Fibroblast of lung (primary cell): ENCODE measurements around the gene LRRC8A. TPM values are rescaled to one million over a fixed set of nuclear protein-coding genes. Genes with fewer than 3 reads are reported as not detected.

Experiments
- DNase-seq, 2 donors: peaks; one replicate each; pipeline versions ENCODE4 v3.0.0 to v3.0.0-alpha.2; 2010; ENCODE audit warnings: low read depth in 2 of 2
- H2AFZ ChIP-seq: 2 replicates; pipeline ENCODE4 v1.5.1; 2012; ENCODE audit warnings: low read length, control low read depth, inconsistent platforms
- H3K27ac ChIP-seq: 2 replicates; pipeline ENCODE4 v1.5.1; 2011; ENCODE audit warnings: low read length, control low read depth; ENCODE audit not compliant: insufficient read depth
- H3K27me3 ChIP-seq: 2 replicates; pipeline ENCODE4 v1.5.1; 2011; ENCODE audit warnings: mild to moderate bottlenecking, low read length; ENCODE audit not compliant: control insufficient read depth, insufficient read depth
- H3K36me3 ChIP-seq: 2 replicates; pipeline ENCODE4 v1.5.1; 2011; ENCODE audit warnings: low read length; ENCODE audit not compliant: control insufficient read depth, insufficient read depth
- H3K4me1 ChIP-seq: 2 replicates; pipeline ENCODE4 v1.5.1; 2011; ENCODE audit warnings: low read length; ENCODE audit not compliant: control insufficient read depth, insufficient read depth; ENCODE audit errors: extremely low read depth
- H3K4me2 ChIP-seq: 2 replicates; pipeline ENCODE4 v1.5.1; 2011; ENCODE audit warnings: low read length, control low read depth; ENCODE audit not compliant: insufficient read depth; ENCODE audit errors: extremely low read depth
- H3K4me3 ChIP-seq, 4 experiments: fragments of 200-600 bp in 1 of 4; sonication (generic) in 1 of 4; replicated peaks in 1 of 4; 2 replicates each; pipeline ENCODE4 v1.5.1; 2011 to 2016; ENCODE audit warnings: low read length in 4 of 4, low read depth in 3 of 4, mild to moderate bottlenecking in 3 of 4, control low read depth in 2 of 4, inconsistent platforms in 1 of 4, mixed read lengths in 1 of 4; ENCODE audit not compliant: insufficient read depth in 1 of 4; ENCODE audit errors: control extremely low read depth in 1 of 4
- H3K79me2 ChIP-seq: 2 replicates; pipeline ENCODE4 v1.5.1; 2012; ENCODE audit warnings: mild to moderate bottlenecking, low read length, inconsistent platforms; ENCODE audit not compliant: control insufficient read depth, insufficient read depth
- H3K9ac ChIP-seq: 2 replicates; pipeline ENCODE4 v1.5.1; 2011; ENCODE audit warnings: mild to moderate bottlenecking, low read length, control low read depth; ENCODE audit not compliant: insufficient read depth
- H3K9me3 ChIP-seq: 2 replicates; pipeline ENCODE4 v1.5.1; 2012; ENCODE audit warnings: low read depth, low read length; ENCODE audit not compliant: control insufficient read depth, insufficient read depth
- H4K20me1 ChIP-seq: 2 replicates; pipeline ENCODE4 v1.5.1; 2011; ENCODE audit warnings: low read length; ENCODE audit not compliant: control insufficient read depth, insufficient read depth; ENCODE audit errors: extremely low read depth
- EZH2 ChIP-seq: IDR thresholded peaks from 2 replicates; pipeline ENCODE4 v1.5.1; 2012; ENCODE audit warnings: low read length, control low read depth, mild to moderate bottlenecking; ENCODE audit errors: missing control alignments
- polyA plus RNA-seq, 2 donors: library from polyadenylated mRNA; depleted of rRNA in 1 of 2; stranded (reverse) in 1 of 2; unstranded in 1 of 2; fragments of >200 nt; gene quantifications; 2 replicates each; pipeline ENCODE4 v1.2.1, GENCODE V29; 2011 to 2012; ENCODE audit warnings: missing spikeins in 1 of 2
- total RNA-seq: library from RNA; depleted of rRNA; stranded (reverse); fragments of >200 nt; gene quantifications from 2 replicates; pipeline ENCODE4 v1.2.1, GENCODE V29; 2014
- TF ChIP-seq, protein P1 (sequence below), 2 donors: IDR thresholded peaks in 1 of 2; conservative IDR thresholded peaks in 1 of 2; 1 replicate in 1 of 2; 2 replicates in 1 of 2; pipeline ENCODE4 v1.5.1; 2011 to 2012; ENCODE audit warnings: low read length in 2 of 2, control low read depth in 1 of 2, inconsistent platforms in 1 of 2, low read depth in 1 of 2, mild to moderate bottlenecking in 1 of 2

The LRRC8A gene
- total and polyA plus RNA-seq, 2 donors (not counting 1 experiment from before 2014, with no cell fraction given): 26.1 to 35.4 TPM

DNA sequence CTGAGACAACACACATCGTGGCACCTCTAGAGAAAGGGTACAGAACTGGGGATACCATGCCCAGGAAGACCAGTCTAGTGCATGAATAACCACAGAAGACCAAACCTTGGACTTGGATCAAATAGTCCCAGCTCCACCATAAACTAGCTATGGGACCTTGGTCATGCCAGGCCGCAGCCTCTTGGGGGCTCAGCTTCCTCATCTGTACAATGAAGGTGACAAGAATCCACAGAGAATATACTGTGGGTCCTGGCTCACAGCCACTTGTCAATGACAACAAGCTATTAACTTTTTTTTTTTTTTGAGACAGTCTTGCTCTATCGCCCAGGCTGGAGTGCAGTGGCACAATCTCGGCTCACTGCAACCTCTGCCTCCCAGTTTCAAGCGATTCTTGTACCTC, 4.1 kb upstream of the LRRC8A start:
- no peak overlapping the region for H3K9ac ChIP-seq
- H3K4me1 ChIP-seq: peaks cover 5% of the 10 kb centered on the region
- H3K27me3 ChIP-seq: no peaks in the 10 kb centered on the region
- TF ChIP-seq EZH2: no peak
- TF ChIP-seq, protein P1, sequence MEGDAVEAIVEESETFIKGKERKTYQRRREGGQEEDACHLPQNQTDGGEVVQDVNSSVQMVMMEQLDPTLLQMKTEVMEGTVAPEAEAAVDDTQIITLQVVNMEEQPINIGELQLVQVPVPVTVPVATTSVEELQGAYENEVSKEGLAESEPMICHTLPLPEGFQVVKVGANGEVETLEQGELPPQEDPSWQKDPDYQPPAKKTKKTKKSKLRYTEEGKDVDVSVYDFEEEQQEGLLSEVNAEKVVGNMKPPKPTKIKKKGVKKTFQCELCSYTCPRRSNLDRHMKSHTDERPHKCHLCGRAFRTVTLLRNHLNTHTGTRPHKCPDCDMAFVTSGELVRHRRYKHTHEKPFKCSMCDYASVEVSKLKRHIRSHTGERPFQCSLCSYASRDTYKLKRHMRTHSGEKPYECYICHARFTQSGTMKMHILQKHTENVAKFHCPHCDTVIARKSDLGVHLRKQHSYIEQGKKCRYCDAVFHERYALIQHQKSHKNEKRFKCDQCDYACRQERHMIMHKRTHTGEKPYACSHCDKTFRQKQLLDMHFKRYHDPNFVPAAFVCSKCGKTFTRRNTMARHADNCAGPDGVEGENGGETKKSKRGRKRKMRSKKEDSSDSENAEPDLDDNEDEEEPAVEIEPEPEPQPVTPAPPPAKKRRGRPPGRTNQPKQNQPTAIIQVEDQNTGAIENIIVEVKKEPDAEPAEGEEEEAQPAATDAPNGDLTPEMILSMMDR (conservative IDR thresholded peaks at IDR 0.05 in 1 of 2, IDR thresholded peaks at IDR 0.05 in 1 of 2; ENCODE audit: low read depth in 1 of 2, low read length in 2 of 2): no peak
- H4K20me1 ChIP-seq: no peaks in the 10 kb centered on the region
- no peak overlapping the region for H3K4me2 ChIP-seq
- no peaks in the 10 kb centered on the region for H3K36me3 ChIP-seq
- H3K4me3 ChIP-seq: no peak overlapping the region
- H3K9me3 ChIP-seq: no peaks in the 10 kb centered on the region
- DNase-seq: no peak
- H3K79me2 ChIP-seq: peaks cover 19% of the 10 kb centered on the region
- H3K27ac ChIP-seq: no peak overlapping the region
- no peak overlapping the region for H2AFZ ChIP-seq

DNA sequence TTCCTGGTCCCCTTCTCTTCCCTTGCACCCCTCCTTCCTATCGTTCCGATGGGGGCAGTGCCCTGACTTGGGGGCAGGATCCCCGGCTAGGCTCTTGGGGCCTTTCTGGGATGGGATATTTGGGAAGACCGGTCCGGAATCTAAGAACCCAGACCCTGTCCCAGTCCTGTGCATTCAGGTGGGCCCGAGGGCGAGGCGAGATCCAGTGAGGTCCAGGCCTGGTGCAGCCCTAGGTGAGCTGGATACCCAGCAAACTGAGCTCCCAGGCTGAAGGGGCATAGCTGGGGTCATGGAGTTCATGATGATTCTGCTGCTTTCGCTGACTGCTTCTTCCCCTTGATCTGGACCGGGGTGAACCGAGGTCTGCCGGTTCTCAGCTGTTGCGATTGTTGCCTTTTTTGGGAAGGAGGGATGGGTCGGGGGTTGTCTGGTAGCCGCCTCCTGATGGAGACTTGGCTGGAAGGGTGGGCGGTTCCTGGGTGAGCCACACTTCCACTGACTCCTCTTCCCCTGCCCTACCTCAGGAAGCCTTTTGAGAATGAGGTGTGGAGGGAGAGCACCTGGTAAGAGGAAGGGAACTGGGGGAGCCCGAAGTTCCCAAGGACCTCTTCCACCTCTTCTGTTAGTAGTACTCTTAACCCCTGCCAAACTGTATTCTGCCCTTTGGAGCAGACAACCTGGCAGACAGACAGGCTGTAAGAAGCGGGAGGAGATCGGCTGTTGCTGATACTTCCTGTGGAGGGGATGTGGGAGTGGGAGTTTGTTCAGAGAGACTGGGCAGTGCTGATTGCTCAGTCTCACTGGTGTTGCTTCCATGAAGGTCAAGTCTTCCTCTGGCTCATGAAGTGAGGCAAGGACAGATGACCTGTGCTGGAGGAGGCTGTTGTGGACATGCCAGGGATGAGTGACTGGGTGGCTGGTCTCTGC, 1.0 kb downstream of the LRRC8A start:
- Histone ChIP-seq H3K9ac (peak overlapping the region; percentile 82), H3K79me2 (peaks cover 64% of the 10 kb centered on the region), H3K27me3 (no peaks in the 10 kb centered on the region), H3K9me3 (no peaks in the 10 kb centered on the region), H2AFZ (no peak overlapping the region), H3K4me1 (peaks cover 4% of the 10 kb centered on the region), H3K27ac (peak overlapping the region; percentile 82), H3K4me3 (peak overlapping the region; percentile 70 to 96 (median 86)), H4K20me1 (no peaks in the 10 kb centered on the region), H3K36me3 (peaks cover 14% of the 10 kb centered on the region), H3K4me2 (peak overlapping the region; percentile 67)
- TF ChIP-seq, protein P1 (conservative IDR thresholded peaks at IDR 0.05 in 1 of 2, IDR thresholded peaks at IDR 0.05 in 1 of 2; ENCODE audit: low read depth in 1 of 2, low read length in 2 of 2): no peak
- no peak for TF ChIP-seq EZH2
- peak; percentile 29 to 46 for DNase-seq

DNA sequence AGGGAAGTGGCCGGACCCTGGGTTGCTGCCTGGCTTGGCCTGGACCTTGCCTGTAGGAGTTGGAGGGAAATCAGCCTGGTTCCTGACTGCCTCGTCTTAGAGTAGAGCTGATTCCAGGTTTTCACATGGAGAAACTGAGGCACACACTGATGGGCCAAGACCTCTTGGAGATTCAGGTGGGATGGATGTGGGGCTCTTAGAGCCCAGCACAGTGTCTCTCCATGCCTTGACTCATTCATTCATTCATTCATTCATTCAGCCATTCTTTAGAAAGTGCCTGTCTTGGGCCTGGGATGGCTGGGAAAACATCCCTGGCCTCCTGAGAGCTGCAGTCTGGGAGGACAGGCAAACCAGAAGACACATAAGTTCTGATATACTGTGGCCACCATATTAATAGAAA, 2.2 kb downstream of the LRRC8A start:
- H3K9ac ChIP-seq: no peak overlapping the region
- peaks cover 4% of the 10 kb centered on the region for H3K4me1 ChIP-seq
- H3K4me2 ChIP-seq: peak overlapping the region; percentile 33
- no peak overlapping the region for H2AFZ ChIP-seq
- no peak overlapping the region for H3K27ac ChIP-seq
- DNase-seq: no peak
- TF ChIP-seq, protein P1 (conservative IDR thresholded peaks at IDR 0.05 in 1 of 2, IDR thresholded peaks at IDR 0.05 in 1 of 2; ENCODE audit: low read depth in 1 of 2, low read length in 2 of 2): no peak
- no peak for TF ChIP-seq EZH2
- no peaks in the 10 kb centered on the region for H3K9me3 ChIP-seq
- H4K20me1 ChIP-seq: no peaks in the 10 kb centered on the region
- H3K36me3 ChIP-seq: peaks cover 22% of the 10 kb centered on the region
- H3K27me3 ChIP-seq: no peaks in the 10 kb centered on the region
- peaks cover 76% of the 10 kb centered on the region for H3K79me2 ChIP-seq
- H3K4me3 ChIP-seq: peak overlapping the region in 1 of 4 experiments; percentile 96
